ENCODE data around the gene SLC25A41. TPM values are rescaled to one million over a fixed set of nuclear protein-coding genes. Genes with fewer than 3 reads are reported as not detected.
A peak's percentile ranks its signal among the peaks of the same experiment; 100 is the strongest.

SLC25A41 gene
- total RNA-seq, 2 donors from 2014 or later, result not detected

GRCh38 chr19:6393983-6394412 lies 39.6 kb downstream of the SLC25A41 start:
- Mint-ChIP-seq H3K4me3 (peak overlapping the region; percentile 94), H3K9me3 (no peaks in the 10 kb centered on the region), H3K27ac (peak overlapping the region; percentile 92 to 94), H3K27me3 (no peaks in the 10 kb centered on the region), H3K36me3 (no peaks in the 10 kb centered on the region), H3K4me1 (ENCODE audit: low read depth in 2 of 2) (peaks cover 20 to 25% of the 10 kb centered on the region in 2 donors)
- no peak for DNase-seq (ENCODE audit: low spot score)
- ATAC-seq, result no peak

- Mint-ChIP-seq H3K4me1 (ENCODE audit: low read depth in 2 of 2) (peaks cover 20 to 26% of the 10 kb centered on the region in 2 donors), H3K27me3 (no peaks in the 10 kb centered on the region), H3K4me3 (peak within 1 kb of the TSS; percentile 94), H3K27ac (peak within 1 kb of the TSS; percentile 92 to 94), H3K9me3 (no peaks in the 10 kb centered on the region), H3K36me3 (peaks cover 2% of the 10 kb centered on the region)
- ATAC-seq, result peak; percentile 91 to 94
- DNase-seq (ENCODE audit: low spot score), result peak; percentile 95
Observed at GRCh38 chr19:6393074-6393982, 40.2 kb downstream of the SLC25A41 start, which contains the start of gene GTF2F1. TSS of gene GTF2F1 (minus strand) at chr19:6393164. CDS start at chr19:6392995, 169 bp downstream.

- peaks cover 20 to 29% of the 10 kb centered on the region in 2 donors for H3K4me1 Mint-ChIP-seq (ENCODE audit: low read depth in 2 of 2)
- peak overlapping the region; percentile 94 for H3K4me3 Mint-ChIP-seq
- H3K27me3 Mint-ChIP-seq, result no peaks in the 10 kb centered on the region
- no peak for DNase-seq (ENCODE audit: low spot score)
- peak overlapping the region; percentile 92 to 94 for H3K27ac Mint-ChIP-seq
- no peaks in the 10 kb centered on the region for H3K9me3 Mint-ChIP-seq
- no peak for ATAC-seq
- H3K36me3 Mint-ChIP-seq, result peaks cover 4% of the 10 kb centered on the region
Observed at GRCh38 chr19:6392221-6393073, 41.1 kb downstream of the SLC25A41 start.

GRCh38 chr19:6387372-6387771 lies 46.2 kb downstream of the SLC25A41 start:
- H3K9me3 Mint-ChIP-seq, result no peaks in the 10 kb centered on the region
- H3K4me3 Mint-ChIP-seq, result no peak overlapping the region
- ATAC-seq, result no peak
- peaks cover 9 to 16% of the 10 kb centered on the region in 2 donors for H3K4me1 Mint-ChIP-seq (ENCODE audit: low read depth in 2 of 2)
- H3K27ac Mint-ChIP-seq, result no peak overlapping the region
- no peak for DNase-seq (ENCODE audit: low spot score)
- H3K36me3 Mint-ChIP-seq, result peaks cover 4% of the 10 kb centered on the region
- H3K27me3 Mint-ChIP-seq, result no peaks in the 10 kb centered on the region

- H3K4me1 Mint-ChIP-seq (ENCODE audit: low read depth in 2 of 2), result peaks cover 0 to 4% of the 10 kb centered on the region in 2 donors
- no peak for ATAC-seq
- no peak overlapping the region for H3K4me3 Mint-ChIP-seq
- H3K9me3 Mint-ChIP-seq, result no peaks in the 10 kb centered on the region
- H3K27ac Mint-ChIP-seq, result no peak overlapping the region
- no peaks in the 10 kb centered on the region for H3K27me3 Mint-ChIP-seq
- DNase-seq (ENCODE audit: low spot score), result no peak
- H3K36me3 Mint-ChIP-seq, result peaks cover 9% of the 10 kb centered on the region
Observed at GRCh38 chr19:6384381-6384780, 49.2 kb downstream of the SLC25A41 start.

- no peak overlapping the region for H3K27ac Mint-ChIP-seq
- ATAC-seq, result no peak
Observed at GRCh38 chr19:6383188-6383587, 50.4 kb downstream of the SLC25A41 start.

GRCh38 chr19:6381030-6381750 lies 52.4 kb downstream of the SLC25A41 start:
- no peaks in the 10 kb centered on the region for H3K9me3 Mint-ChIP-seq
- H3K36me3 Mint-ChIP-seq, result peaks cover 5% of the 10 kb centered on the region
- no peak overlapping the region for H3K27ac Mint-ChIP-seq

More at GRCh38 chr19:6383188-6383587, 50.4 kb downstream of the SLC25A41 start:
- Mint-ChIP-seq H3K9me3 (no peaks in the 10 kb centered on the region), H3K27me3 (no peaks in the 10 kb centered on the region), H3K36me3 (peaks cover 6% of the 10 kb centered on the region), H3K4me1 (ENCODE audit: low read depth in 2 of 2) (peaks cover 0 to 1% of the 10 kb centered on the region in 2 donors), H3K4me3 (no peak overlapping the region)
- no peak for DNase-seq (ENCODE audit: low spot score)

GRCh38 chr19:6379744-6380143 lies 53.8 kb downstream of the SLC25A41 start:
- Mint-ChIP-seq H3K27me3 (no peaks in the 10 kb centered on the region), H3K36me3 (peaks cover 5% of the 10 kb centered on the region), H3K9me3 (no peaks in the 10 kb centered on the region), H3K27ac (no peak overlapping the region), H3K4me3 (no peak overlapping the region), H3K4me1 (ENCODE audit: low read depth in 2 of 2) (no peaks in the 10 kb centered on the region)
- no peak for DNase-seq (ENCODE audit: low spot score)
- ATAC-seq, result no peak

More at GRCh38 chr19:6381030-6381750, 52.4 kb downstream of the SLC25A41 start:
- no peaks in the 10 kb centered on the region for H3K27me3 Mint-ChIP-seq
- no peaks in the 10 kb centered on the region for H3K4me1 Mint-ChIP-seq (ENCODE audit: low read depth in 2 of 2)
- H3K4me3 Mint-ChIP-seq, result no peak overlapping the region
- no peak for DNase-seq (ENCODE audit: low spot score)
- ATAC-seq, result no peak

GRCh38 chr19:6378486-6378885 lies 55.1 kb downstream of the SLC25A41 start:
- ATAC-seq (no peak), DNase-seq (ENCODE audit: low spot score) (no peak)
- Mint-ChIP-seq H3K36me3 (peaks cover 5% of the 10 kb centered on the region), H3K4me1 (ENCODE audit: low read depth in 2 of 2) (peaks cover 3 to 5% of the 10 kb centered on the region in 2 donors), H3K9me3 (no peaks in the 10 kb centered on the region), H3K4me3 (no peak overlapping the region), H3K27me3 (no peaks in the 10 kb centered on the region), H3K27ac (no peak overlapping the region)

GRCh38 chr19:6378041-6378440 lies 55.5 kb downstream of the SLC25A41 start:
- H3K27ac Mint-ChIP-seq, result no peak overlapping the region
- DNase-seq (ENCODE audit: low spot score) (no peak), ATAC-seq (no peak)
- no peak overlapping the region for H3K4me3 Mint-ChIP-seq
- peaks cover 5% of the 10 kb centered on the region for H3K36me3 Mint-ChIP-seq
- H3K9me3 Mint-ChIP-seq, result no peaks in the 10 kb centered on the region
- peaks cover 5 to 6% of the 10 kb centered on the region in 2 donors for H3K4me1 Mint-ChIP-seq (ENCODE audit: low read depth in 2 of 2)
- H3K27me3 Mint-ChIP-seq, result no peaks in the 10 kb centered on the region

- Mint-ChIP-seq H3K9me3 (no peaks in the 10 kb centered on the region), H3K27ac (no peak overlapping the region), H3K36me3 (peaks cover 5% of the 10 kb centered on the region), H3K4me3 (no peak overlapping the region), H3K27me3 (no peaks in the 10 kb centered on the region), H3K4me1 (ENCODE audit: low read depth in 2 of 2) (peaks cover 10 to 11% of the 10 kb centered on the region in 2 donors)
- ATAC-seq, result no peak
- no peak for DNase-seq (ENCODE audit: low spot score)
Observed at GRCh38 chr19:6376512-6377190, 56.9 kb downstream of the SLC25A41 start.

Measured in natural killer cell treated with Interleukin-12 subunit alpha and Interleukin-12 subunit beta and Interleukin-15 and Interleukin-18, amount 100 ng/mL, for 72 hours (primary cell).